ENCODE data around the gene HYLS1. TPM values are rescaled to one million over a fixed set of nuclear protein-coding genes. Genes with fewer than 3 reads are reported as not detected.
"Not testable (repeated sequence)": the region's sequence is repeated elsewhere in the genome, so short reads cannot be mapped to it uniquely, and the experiment has no call there.

Gene HYLS1, protein sequence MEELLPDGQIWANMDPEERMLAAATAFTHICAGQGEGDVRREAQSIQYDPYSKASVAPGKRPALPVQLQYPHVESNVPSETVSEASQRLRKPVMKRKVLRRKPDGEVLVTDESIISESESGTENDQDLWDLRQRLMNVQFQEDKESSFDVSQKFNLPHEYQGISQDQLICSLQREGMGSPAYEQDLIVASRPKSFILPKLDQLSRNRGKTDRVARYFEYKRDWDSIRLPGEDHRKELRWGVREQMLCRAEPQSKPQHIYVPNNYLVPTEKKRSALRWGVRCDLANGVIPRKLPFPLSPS
- 10 to 100 TPM in 1 of 3 donors, 1 to 10 TPM in 2; 6.2 to 11.5 (median 7.7) TPM for polyA plus RNA-seq

DNA sequence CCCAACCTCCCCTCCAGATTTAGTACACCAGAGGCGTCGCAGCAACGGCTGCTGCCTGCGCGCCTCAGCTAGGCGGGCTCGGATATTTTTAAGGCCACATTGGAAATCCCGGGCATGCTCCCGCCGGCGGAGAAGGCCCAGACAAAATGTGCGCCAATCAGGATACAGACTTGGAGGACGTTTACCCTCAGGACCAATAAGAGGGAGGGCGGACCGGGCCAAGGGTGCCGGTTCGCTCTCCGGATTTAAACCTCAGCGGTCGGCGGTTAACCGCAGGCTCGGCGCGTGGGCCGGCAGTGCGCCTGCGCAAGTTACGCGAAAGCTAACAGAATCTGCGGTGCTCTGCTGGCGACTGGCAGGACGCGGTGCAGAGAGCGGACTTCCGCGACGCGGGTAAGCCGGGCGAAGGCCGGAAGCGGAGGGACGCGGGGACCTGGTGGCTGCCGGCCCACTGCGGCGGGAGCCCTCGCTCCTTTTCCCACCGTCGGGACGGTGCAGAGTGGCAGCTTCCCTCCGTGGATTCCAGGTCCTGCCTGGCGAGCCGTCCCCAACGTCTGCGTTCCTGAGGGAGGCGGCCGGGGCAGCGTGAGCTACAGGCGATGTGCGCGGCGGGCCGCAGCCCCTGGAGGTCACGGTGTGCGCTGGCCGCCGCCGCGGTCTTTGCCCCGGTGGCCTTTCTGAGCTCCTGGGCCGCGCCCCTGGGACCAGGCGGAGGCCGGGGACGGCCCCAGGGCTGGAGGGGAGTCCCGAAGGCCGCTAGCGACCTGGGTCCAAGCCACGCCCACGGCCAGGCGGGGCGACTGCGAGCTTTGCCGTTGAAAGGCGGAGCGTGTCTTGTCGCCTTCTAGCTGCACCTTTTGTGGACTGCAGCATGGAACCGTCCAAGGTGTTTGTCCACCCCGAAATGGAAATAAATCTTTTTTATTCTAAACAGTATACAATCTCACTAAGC is at the start of gene HYLS1:
Gene HYLS1, plus strand, starts transcription at position 296 of the 952 bp plus-strand sequence. CDS start 11,701 bp downstream, outside the sequence.
- peaks cover 20 to 46% of the 10 kb centered on the region in 2 donors for H3K4me1 Mint-ChIP-seq
- peaks cover 0 to 3% (median 0%) of the 10 kb centered on the region in 3 donors for H3K36me3 Mint-ChIP-seq
- peak within 1 kb of the TSS; percentile 85 to 97 (median 94) for H3K4me3 Mint-ChIP-seq

DNA sequence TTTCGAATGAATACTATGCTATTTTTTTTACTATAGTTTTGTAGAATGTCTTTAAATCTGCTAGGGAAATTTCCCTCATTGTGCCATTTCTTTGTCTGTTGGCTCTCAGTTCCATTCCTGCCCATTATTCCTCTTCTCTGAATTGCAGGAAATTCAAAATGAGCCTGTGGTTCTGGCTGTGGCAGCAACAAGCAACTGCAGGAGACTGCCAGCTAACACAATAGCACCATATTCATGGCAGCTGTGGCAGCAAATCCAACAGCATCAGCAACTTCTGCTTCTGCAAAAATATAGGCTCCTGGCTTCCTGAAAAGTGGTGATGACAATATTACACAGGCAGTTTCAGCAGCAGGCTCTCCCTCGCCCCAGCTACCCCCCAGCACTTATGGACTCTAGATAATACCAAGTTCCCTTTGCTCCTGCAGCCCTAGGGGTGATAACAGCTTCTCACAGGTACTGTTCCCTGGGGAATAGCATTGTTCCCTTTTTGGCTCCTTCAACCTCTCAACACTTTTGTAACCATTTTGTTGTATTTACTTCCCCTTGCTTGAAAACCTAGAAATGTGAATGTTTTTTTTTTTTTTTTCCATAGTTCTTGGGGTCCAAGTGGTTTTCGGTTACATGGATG is 45.0 kb upstream of the HYLS1 start:
- Mint-ChIP-seq H3K36me3 (peaks cover 4 to 7% (median 6%) of the 10 kb centered on the region in 3 donors), H3K4me1 (no peaks in the 10 kb centered on the region), H3K27ac (no peak overlapping the region), H3K27me3 (ENCODE audit: low read depth in 3 of 3) (peaks cover 2 to 14% (median 6%) of the 10 kb centered on the region in 3 donors), H3K4me3 (no peak overlapping the region), H3K9me3 (peaks cover 14 to 29% (median 20%) of the 10 kb centered on the region in 6 donors)
- DNase-seq = no peak

More for the DNA sequence above, at the start of gene HYLS1:
- peak within 1 kb of the TSS; percentile 91 to 99 (median 96) for H3K27ac Mint-ChIP-seq
- peaks cover 0 to 2% (median 0%) of the 10 kb centered on the region in 6 donors for H3K9me3 Mint-ChIP-seq
- peaks cover 14 to 23% (median 17%) of the 10 kb centered on the region in 3 donors for H3K27me3 Mint-ChIP-seq (ENCODE audit: low read depth in 3 of 3)
- DNase-seq = peak; percentile 98 to 99 (median 98)

DNA sequence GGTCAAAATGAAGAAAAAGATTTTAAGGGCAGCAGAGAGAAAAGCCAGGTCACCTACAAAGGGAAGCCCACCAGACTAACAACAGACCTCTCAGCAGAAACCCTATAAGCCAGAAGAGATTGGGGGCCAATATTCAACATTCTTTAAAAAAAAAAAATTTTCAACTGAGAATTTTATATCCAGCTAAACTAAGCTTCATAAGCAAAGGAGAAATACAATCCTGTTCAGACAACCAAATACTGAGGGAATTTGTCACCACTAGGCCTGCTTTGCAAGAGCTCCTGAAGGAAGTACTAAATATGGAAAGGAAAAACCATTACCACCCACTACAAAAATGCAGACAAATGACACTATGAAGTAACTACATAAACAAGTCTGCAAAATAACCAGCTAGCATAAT is 41.3 kb upstream of the HYLS1 start:
- peaks cover 4 to 7% (median 6%) of the 10 kb centered on the region in 3 donors for H3K36me3 Mint-ChIP-seq
- peaks cover 14 to 29% (median 22%) of the 10 kb centered on the region in 6 donors for H3K9me3 Mint-ChIP-seq
- H3K4me3 Mint-ChIP-seq = no peak overlapping the region
- H3K27me3 Mint-ChIP-seq (ENCODE audit: low read depth in 3 of 3) = peaks cover 4 to 10% (median 5%) of the 10 kb centered on the region in 3 donors
- DNase-seq = no peak
- H3K4me1 Mint-ChIP-seq = no peaks in the 10 kb centered on the region
- no peak overlapping the region for H3K27ac Mint-ChIP-seq

DNA sequence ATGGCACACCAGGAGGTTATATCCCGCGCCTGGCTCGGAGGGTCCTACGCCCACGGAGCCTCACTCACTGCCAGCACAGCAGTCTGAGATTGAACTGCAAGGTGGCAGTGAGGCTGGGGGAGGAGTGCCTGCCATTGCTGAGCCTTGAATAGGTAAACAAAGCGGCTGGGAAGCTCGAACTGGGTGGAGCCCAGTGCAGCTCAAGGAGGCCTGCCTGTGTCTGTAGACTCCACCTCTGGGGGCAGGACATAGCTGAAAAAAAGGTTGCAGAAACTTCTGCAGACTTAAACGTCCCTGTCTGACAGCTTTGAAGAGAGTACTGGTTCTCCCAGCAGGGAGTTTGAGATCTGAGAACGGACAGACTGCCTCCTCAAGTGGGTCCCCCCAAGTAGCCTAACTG is 29.8 kb upstream of the HYLS1 start:
- peaks cover 7 to 14% (median 11%) of the 10 kb centered on the region in 3 donors for H3K27me3 Mint-ChIP-seq (ENCODE audit: low read depth in 3 of 3)
- H3K4me1 Mint-ChIP-seq, H3K36me3 Mint-ChIP-seq, H3K4me3 Mint-ChIP-seq, DNase-seq, H3K27ac Mint-ChIP-seq, H3K9me3 Mint-ChIP-seq: not testable (repeated sequence)

DNA sequence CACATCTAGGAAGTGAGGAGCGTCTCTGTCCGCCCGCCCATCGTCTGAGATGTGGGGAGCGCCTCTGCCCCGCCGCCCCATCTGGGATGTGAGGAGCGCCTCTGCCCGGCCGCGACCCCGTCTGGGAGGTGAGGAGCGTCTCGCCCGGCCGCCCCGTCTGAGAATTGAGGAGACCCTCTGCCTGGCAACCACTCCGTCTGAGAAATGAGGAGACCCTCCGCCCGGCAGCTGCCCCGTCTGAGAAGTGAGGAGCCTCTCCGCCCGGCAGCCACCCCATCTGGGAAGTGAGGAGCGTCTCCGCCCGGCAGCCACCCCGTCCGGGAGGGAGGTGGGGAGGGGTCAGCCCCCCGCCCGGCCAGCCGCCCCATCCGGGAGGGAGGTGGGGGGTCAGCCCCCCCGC is 24.7 kb upstream of the HYLS1 start:
- H3K4me3 Mint-ChIP-seq = not testable (repeated sequence)

DNA sequence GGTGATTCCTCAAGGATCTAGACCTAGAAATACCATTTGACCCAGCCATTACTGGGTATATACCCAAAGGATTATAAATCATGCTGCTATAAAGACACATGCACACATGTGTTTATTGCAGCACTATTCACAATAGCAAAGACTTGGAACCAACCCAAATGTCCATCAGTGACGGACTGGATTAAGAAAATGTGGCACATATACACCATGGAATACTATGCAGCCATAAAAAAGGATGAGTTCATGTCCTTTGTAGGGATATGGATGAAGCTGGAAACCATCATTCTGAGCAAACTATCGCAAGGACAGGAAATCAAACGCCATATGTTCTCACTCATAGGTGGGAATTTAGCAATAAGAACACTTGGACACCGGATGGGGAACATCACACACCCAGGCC is 22.1 kb upstream of the HYLS1 start:
- not testable (repeated sequence) for H3K4me1 Mint-ChIP-seq; H3K27me3 Mint-ChIP-seq (ENCODE audit: low read depth in 3 of 3); H3K36me3 Mint-ChIP-seq; H3K9me3 Mint-ChIP-seq; DNase-seq; H3K27ac Mint-ChIP-seq; H3K4me3 Mint-ChIP-seq

More for the DNA sequence above, 24.7 kb upstream of the HYLS1 start:
- not testable (repeated sequence) for H3K4me1 Mint-ChIP-seq; H3K27me3 Mint-ChIP-seq (ENCODE audit: low read depth in 3 of 3); H3K9me3 Mint-ChIP-seq; DNase-seq; H3K36me3 Mint-ChIP-seq; H3K27ac Mint-ChIP-seq

DNA sequence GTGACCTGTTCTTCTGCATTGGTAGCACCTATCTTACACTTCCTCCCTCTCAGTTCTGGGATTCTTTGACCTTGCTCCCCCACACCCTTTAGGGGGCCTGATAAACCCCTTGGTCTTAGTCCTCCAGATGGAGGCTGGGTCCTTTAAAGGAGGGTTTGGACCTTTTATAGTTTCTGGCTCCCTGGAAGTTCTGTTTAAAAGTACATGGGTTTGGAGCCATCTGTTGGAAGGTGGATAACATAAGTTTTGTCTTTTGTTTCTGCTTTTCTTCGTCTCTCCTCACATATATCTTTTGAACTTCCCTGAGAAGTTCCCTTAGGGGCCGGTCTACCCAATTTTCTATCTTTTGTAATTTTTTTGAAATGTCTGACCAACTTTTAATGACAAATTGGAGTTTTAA is 17.9 kb upstream of the HYLS1 start:
- Mint-ChIP-seq H3K36me3 (no peaks in the 10 kb centered on the region), H3K4me1 (no peaks in the 10 kb centered on the region), H3K27me3 (ENCODE audit: low read depth in 3 of 3) (peaks cover 0 to 7% (median 0%) of the 10 kb centered on the region in 3 donors), H3K27ac (no peak overlapping the region), H3K4me3 (no peak overlapping the region), H3K9me3 (no peaks in the 10 kb centered on the region)
- DNase-seq = no peak

DNA sequence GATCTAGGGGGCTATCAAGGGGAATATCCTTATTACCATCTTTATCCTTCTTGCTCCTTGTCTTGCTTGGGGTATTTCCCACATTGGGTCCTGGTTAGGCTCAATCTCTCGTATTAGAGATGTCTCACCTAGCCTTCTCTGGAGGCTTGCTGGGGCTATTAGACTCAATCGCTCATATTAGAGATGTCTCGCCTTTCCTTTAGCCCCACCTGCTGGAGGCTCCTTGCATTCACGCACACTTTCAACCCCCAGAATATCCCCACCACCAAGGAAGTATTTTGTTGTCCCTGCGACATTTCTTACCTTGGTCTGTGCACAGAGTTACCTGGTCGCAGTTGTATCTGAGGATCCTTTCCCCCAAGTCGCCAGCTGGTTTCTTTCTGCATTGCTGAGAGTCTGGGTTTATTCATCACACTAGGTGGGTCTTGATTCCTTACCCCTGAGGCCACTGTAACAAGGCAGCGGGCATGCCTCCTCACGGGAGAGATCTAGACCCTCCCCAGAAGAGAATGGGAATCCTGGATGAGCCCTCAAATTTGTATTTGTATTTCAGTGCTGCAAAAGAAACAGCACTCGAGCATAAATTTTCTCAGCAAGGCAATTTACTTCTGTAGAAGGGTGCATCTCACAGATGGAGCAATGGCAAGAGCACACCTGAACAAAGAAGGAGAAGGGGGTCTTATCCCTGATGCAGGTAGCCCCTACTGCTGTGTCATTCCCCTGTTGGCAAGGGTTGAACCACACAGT is 15.9 kb upstream of the HYLS1 start:
- Mint-ChIP-seq H3K27me3 (ENCODE audit: low read depth in 3 of 3) (peaks cover 0 to 7% (median 0%) of the 10 kb centered on the region in 3 donors), H3K9me3 (no peaks in the 10 kb centered on the region), H3K27ac (no peak overlapping the region), H3K4me1 (no peaks in the 10 kb centered on the region), H3K4me3 (no peak overlapping the region), H3K36me3 (no peaks in the 10 kb centered on the region)
- no peak for DNase-seq

DNA sequence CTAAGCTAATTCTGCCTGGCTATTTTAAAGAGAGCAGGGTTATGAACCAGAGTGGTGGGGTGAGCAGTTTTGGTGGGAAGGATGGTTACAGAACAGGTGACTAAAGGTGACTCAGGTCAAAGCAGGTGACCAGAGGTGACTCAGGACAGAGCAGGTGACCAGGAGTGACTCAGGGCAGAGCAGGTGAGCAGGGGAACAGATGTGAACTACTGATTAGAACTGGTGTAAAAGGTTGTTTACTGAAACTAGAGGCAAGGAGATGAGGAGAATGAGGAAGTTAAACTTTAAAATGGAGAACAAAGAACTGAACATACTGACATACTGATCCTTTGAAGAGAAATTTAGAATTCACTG is 15.4 kb upstream of the HYLS1 start:
- no peaks in the 10 kb centered on the region for H3K36me3 Mint-ChIP-seq
- DNase-seq = no peak
- no peaks in the 10 kb centered on the region for H3K4me1 Mint-ChIP-seq
- H3K27ac Mint-ChIP-seq = no peak overlapping the region
- H3K27me3 Mint-ChIP-seq (ENCODE audit: low read depth in 3 of 3) = peaks cover 0 to 7% (median 0%) of the 10 kb centered on the region in 3 donors
- H3K9me3 Mint-ChIP-seq = no peaks in the 10 kb centered on the region
- no peak overlapping the region for H3K4me3 Mint-ChIP-seq

DNA sequence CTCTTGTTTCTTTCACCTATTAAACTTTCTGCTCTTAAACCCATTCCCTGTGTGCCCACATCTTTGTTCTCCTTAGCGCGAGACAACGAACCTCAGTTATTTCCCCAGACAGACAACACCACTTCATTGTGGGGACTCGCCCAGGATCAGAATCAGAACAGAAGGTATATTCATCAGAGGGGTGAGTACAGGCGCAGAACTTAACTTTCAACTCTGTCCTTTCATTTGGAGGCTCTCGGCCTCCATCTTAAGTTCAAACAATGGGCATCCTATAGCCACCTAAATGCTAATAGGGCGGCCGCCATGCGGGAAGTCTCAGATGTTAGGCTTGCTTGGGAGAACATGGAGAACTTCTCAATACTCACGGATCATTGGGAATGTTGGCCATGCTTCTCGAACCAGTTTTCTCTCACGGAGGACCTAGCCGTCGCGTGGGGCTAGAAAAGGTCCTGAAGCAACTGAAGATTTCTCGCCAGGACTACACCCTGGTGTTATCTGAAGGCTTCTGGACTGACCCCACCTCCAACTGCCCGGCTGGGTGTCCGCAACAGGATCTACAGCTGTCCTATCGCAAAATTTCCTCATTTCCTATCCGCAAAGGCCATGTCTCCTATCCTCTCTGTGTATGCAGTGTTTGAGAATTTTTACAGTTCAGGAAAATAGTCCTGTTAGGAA is 13.4 kb upstream of the HYLS1 start:
- DNase-seq = no peak
- Mint-ChIP-seq H3K4me3 (no peak overlapping the region), H3K27me3 (ENCODE audit: low read depth in 3 of 3) (peaks cover 0 to 7% (median 2%) of the 10 kb centered on the region in 3 donors), H3K36me3 (no peaks in the 10 kb centered on the region), H3K27ac (no peak overlapping the region), H3K9me3 (no peaks in the 10 kb centered on the region), H3K4me1 (no peaks in the 10 kb centered on the region)

DNA sequence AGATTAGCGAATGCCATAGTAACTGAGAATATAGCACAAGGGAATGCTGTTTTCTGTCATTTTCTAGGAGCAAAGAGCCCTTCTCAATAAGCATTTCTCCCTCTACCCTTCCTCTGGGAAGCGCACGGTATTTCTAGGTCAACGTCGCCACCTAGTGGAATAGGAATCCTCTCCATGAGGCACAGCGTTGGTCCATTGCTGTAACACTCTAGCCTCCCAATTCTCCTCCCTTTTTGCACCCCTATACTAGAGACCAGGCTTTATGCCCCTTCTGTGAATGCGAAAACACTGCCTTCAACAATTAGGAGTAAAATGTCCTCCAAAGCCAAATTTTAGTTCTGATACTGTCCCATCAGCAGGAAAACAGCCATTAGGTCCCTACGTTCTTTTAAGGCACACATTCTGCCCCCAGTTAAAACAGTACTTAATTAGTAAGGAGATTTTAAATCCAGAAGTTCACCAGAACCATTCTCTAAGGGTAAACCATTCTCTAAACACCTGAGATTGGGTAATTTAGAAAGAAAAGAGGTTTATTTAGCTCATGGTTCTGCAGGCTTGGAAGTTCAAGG is 12.8 kb upstream of the HYLS1 start:
- Mint-ChIP-seq H3K4me3 (no peak overlapping the region), H3K27ac (no peak overlapping the region), H3K9me3 (no peaks in the 10 kb centered on the region), H3K4me1 (no peaks in the 10 kb centered on the region), H3K36me3 (no peaks in the 10 kb centered on the region), H3K27me3 (ENCODE audit: low read depth in 3 of 3) (peaks cover 0 to 7% (median 2%) of the 10 kb centered on the region in 3 donors)
- peak; percentile 19 to 22 (median 21) for DNase-seq

DNA sequence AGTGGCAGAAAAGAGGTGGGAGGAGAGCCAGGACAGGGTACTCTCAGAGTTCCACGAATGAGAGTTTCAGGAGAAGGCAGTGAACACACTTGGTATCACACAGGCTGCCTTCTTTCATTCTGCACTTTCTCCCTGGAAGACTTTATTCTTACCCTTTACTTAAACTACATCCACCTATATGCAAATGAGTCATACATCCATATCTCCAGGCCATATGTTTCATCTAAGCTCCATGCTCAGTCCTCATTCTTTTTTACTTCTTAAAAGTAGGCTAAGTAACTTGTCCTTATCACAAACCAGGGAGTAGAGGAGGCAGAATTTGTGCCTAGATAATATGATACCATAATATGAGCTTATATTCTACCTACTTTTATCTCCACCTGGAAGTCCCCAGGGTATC is 6.2 kb upstream of the HYLS1 start:
- peaks cover 0 to 2% of the 10 kb centered on the region in 2 donors for H3K4me1 Mint-ChIP-seq
- no peaks in the 10 kb centered on the region for H3K9me3 Mint-ChIP-seq
- DNase-seq = no peak
- no peak overlapping the region for H3K27ac Mint-ChIP-seq
- no peak overlapping the region for H3K4me3 Mint-ChIP-seq
- H3K27me3 Mint-ChIP-seq (ENCODE audit: low read depth in 3 of 3) = peaks cover 2 to 5% (median 3%) of the 10 kb centered on the region in 3 donors
- peaks cover 0 to 4% (median 0%) of the 10 kb centered on the region in 3 donors for H3K36me3 Mint-ChIP-seq
